OCI-LY3 (cell line): ENCODE measurements around the gene CWC27.

Experiments
- CTCF ChIP-seq: fragments of 200-600, 300-600 bp; sonication (generic); IDR thresholded peaks from 2 replicates; pipeline ENCODE4 v1.5.1; 2014; ENCODE audit warnings: antibody characterized with exemption, low read length, low read depth
- EZH2phosphoT487 ChIP-seq: fragments of 200-600 bp; shearing (Covaris generic); IDR thresholded peaks from 2 replicates; pipeline ENCODE4 v1.6.1; 2018; ENCODE audit warnings: antibody characterized with exemption, mixed run types, low read depth

- TF ChIP-seq CTCF (no peak), EZH2phosphoT487 (no peak)
Observed at GRCh38 chr5:64876203-64876602, 107.5 kb downstream of the CWC27 start.
